Measurements from ENCODE around the gene LAMC2.
"Not testable (repeated sequence)": the region's sequence is repeated elsewhere in the genome, so short reads cannot be mapped to it uniquely, and the experiment has no call there.

The LAMC2 gene

DNA sequence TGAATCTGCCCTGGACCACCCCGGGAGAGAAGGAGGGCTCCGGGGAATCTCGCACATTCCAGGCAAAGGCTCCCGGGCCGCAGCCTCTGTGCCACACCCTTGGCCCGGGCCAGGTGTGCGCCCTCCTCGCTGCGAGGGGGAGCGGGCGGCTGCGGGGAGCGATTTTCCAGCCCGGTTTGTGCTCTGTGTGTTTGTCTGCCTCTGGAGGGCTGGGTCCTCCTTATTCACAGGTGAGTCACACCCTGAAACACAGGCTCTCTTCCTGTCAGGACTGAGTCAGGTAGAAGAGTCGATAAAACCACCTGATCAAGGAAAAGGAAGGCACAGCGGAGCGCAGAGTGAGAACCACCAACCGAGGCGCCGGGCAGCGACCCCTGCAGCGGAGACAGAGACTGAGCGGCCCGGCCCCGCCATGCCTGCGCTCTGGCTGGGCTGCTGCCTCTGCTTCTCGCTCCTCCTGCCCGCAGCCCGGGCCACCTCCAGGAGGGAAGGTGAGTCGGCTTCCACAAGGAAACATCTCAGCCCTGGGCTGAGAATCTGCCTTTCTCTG lies at the start of gene LAMC2:
Gene LAMC2, plus strand, starts transcription at position 324 of the 550 bp plus-strand sequence. Its CDS starts 89 bp downstream, at position 413.
- DNase-seq (ENCODE audit: low spot score) = peak; percentile 52

DNA sequence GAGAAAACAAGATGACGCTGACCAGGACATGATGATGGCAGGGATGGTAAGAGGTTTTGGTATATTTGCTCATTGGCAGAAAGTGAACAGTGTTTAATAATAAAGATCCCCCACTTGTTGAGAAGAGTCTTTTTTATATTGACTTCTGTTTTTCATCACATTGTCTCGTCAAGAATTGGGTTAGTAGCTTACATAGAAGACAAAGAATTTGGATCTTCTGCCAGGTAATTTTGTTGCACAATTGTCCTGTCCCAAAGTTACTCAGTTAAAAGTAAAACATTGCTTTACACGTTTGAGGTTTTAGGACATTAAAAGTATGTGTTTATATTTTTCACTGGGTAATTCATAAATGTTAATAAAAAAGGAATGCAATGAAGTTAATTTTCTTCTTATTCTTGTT lies 48.3 kb upstream of the LAMC2 start:
- DNase-seq (ENCODE audit: low spot score) = no peak

DNA sequence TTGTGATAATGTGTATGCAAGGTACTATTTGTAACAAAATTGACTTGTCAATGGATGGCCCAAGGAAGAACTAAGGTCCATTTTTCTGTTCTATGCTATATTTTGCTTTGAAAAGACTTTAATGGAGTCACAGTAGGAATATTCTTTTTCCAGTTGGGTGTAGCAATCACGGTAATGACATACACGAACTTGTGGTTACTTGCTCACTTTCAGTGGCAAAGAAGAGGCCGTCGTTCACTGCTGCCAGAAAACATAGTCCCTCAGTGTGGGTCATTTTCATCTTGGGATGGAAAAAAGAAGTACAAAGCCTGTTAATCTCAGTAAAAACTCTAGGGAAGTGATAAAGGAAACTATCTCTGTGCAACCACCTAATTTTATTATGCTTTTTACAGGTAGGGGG lies 47.8 kb upstream of the LAMC2 start:
- no peak for DNase-seq (ENCODE audit: low spot score)

DNA sequence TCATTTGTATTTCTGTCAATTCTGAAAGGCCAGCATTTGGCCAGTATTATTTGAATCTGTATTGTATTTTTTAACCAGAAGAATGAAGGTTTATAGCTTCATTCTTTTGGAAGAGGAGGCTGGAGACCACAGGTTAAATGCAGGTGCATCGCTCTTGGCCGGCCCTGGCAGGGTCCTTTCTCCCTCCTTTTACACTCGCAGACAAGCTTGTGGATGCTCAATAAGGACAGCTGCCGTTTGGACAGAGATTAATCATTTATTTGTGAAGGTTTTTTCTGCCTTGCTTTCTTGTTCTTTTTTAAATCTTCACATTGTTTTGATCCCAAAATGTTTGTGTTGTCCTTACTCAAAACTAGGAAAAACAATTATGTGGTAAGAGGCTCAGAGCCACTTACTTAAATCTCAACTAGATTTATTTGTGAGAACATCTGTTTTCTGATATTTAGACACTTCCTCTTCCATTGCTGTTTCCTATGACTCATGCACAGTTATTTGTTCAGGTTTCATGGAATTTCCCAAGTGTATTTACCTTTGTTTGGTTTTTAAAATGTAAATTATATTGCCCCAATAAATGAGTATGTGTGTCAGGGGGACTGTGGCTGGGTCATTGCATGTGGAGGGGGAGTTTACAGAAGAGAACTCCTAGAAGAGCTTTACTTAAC lies 46.7 kb upstream of the LAMC2 start:
- no peak for DNase-seq (ENCODE audit: low spot score)

DNA sequence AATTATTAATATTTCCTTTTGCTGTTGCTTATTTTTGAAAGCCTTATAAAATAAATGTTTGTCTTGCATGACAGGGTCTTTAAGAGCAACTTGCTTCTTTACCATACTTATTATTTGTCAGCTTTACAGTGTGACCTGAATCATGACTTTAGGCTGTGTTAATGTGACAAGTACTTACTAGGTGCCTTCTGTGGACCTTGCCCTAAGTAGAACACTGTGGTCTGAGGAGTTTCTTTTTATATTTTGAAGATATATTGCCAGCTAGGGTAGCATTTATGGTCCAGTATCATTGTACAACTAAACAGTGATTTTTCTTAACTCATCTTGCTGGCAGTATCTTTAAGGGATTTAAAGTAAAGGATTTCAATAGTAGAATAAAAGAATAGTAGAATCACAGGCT lies 45.4 kb upstream of the LAMC2 start:
- DNase-seq (ENCODE audit: low spot score) = no peak

DNA sequence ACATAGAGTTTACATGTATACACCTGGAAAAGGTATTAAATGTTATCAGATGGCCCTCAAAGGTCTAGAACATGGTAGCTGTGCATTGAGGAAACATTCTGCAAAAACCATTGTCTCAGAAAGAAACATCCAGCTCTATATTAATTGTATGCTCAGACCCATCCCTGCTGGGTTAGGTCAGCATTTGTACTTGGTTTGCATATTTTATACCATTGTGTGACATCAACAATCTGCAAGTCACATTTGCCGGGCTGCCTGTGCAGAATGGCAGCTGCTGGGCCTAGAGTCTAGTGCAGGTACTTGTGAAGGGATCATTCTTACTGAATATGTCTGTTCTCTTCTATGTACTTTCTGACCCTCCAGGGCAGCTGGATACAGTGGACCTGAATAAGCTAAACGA lies 43.9 kb upstream of the LAMC2 start:
- no peak for DNase-seq (ENCODE audit: low spot score)

- no peak for DNase-seq (ENCODE audit: low spot score)
These were observed 42.3 kb upstream of the LAMC2 start for GRCh38 chr1:183143576-183144315.

DNA sequence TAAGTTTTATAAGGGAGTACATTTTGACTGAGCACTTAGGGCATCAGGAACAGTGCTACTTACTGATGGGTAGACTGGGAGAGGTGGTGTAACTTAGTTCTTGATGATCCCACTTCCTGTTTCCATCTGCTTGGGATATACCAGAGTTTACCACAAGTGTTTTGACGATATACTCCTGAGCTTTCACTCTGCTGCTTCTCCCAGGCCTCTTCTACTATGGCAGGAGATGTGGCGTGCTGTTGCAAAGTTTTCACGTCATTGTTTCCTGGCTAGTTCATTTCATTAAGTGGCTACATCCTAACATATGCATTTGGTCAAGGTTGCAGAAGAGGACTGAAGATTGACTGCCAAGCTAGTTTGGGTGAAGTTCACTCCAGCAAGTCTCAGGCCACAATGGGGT lies 41.3 kb upstream of the LAMC2 start:
- DNase-seq (ENCODE audit: low spot score) = no peak

DNA sequence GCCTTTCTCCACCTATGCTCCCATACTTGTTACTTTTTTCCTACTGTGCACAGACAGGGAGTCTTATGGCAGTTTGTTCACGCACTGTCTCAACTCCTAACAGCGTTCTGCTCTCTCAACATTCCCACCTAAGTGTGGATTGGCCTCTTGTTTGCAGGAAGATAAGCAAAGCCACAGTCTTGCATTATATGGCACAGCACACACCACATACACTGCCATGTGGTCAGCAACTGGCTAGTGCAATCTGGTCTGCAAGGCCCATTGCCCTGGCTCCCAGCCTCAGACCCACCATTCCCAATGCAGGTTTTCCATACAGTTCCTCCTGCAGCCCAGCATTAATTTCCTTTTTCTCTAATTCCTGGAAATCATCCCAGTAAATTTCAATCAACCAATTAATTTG lies 38.3 kb upstream of the LAMC2 start:
- DNase-seq (ENCODE audit: low spot score) = no peak

GRCh38 chr1:183148599-183148998 lies 37.5 kb upstream of the LAMC2 start:
- DNase-seq (ENCODE audit: low spot score) = no peak

DNA sequence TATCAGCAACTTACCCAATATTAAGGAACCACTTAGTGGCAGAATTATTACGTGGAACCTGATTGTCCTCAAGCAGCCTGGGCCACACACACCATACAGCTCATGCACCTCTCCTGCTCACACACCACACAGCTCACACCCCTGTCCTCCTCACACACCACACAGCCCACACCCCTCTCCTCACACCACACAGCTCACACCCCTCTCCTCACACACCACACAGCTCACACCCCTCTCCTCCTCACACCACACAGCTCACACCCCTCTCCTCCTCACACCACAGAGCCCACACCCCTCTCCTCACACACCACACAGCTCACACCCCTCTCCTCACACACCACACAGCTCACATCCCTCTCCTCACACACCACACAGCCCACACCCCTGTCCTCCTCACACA lies 36.8 kb upstream of the LAMC2 start:
- no peak for DNase-seq (ENCODE audit: low spot score)

DNA sequence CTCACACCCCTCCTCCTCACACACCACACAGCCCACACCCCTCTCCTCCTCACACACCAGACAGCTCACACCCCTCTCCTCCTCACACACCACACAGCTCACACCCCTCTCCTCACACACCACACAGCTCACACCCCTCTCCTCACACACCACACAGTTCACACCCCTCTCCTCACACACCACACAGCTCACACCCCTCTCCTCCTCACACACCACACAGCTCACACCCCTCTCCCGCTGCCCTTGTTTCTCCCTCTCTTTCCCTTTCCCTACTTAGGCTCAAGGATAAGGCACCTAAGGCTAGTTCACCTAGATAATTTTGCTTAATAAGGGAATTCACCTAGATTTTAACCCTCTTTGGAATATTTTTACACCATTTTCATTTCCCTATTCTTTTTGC lies 36.0 kb upstream of the LAMC2 start:
- not testable (repeated sequence) for DNase-seq (ENCODE audit: low spot score)

DNA sequence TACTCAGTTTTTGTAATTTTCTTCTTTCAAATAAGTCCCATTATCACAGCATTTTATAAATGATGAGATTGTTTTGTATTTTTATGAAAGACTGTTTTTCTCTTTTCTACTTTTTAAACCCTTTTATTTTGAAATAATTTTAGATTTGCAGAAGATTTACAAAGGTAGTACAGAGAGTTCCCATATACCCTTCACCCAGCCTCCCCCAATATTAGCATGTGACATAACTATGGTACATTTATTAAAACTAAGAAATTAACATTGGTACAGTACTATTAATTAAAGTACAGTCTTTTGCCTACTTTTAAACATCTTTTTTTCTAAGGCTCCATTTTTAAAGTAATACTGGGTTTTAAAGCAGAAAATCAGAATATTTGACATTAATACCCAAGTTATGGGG lies 35.6 kb upstream of the LAMC2 start:
- DNase-seq (ENCODE audit: low spot score) = no peak

GRCh38 chr1:183152180-183152579 lies 33.9 kb upstream of the LAMC2 start:
- DNase-seq (ENCODE audit: low spot score) = no peak

- no peak for DNase-seq (ENCODE audit: low spot score)
These were observed 30.1 kb upstream of the LAMC2 start for GRCh38 chr1:183155939-183156338.

DNA sequence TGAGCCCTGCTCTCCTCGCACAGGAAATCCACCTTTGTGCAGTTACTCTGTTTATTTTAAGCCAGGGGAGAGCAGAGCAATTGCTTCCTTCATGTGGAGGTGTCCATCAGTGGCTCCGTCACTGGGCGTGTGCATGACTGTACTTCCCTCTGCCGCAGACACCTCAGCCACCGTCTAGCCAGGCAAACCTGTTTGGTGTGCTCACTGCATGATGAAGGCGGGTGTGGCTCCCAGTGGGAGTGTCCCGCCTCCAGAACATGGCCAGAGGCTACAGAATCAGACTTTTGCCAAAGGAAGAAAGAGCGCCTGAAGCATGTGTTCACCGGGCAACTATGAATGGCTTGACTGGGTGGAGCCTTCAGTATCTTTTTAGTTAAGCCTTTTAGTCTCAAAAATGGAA lies 26.1 kb upstream of the LAMC2 start:
- DNase-seq (ENCODE audit: low spot score) = no peak

DNA sequence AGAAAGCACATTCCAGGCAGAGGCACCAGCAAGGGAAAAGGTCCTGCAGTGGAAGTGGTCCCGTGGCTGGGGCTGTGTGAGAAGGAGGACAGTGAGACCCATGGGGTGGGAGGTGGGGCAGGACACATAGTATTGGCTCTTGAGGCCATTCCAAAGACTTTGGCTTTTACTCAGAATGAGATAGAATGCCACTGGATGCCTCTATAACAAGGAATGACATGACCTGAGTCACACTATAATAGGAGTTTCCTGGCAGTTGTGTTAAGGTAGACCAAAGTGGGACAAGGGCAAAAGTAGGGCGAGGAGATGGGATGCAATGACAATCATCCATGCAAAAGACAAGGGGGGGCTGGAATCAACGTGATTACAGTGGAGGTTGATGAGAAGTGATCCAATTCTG lies 24.7 kb upstream of the LAMC2 start:
- no peak for DNase-seq (ENCODE audit: low spot score)

DNA sequence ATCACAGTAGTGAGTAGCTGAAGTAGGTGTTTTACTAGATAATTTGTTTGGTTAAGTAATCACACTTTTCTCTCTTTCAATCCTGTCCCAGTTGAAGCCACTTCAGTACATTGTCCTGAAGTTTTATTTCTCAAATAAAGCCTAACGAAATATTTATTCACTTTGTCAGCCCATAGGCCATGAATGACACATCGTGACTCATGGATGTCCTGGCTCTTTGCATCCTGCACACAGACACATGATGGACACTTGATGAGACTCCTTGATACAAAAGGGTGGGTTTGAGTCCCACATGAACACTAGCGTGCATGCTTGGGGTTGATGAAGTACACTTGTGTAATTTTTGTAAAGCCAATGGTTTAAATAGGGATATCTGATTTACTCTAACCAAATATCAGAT lies 22.7 kb upstream of the LAMC2 start:
- no peak for DNase-seq (ENCODE audit: low spot score)

- no peak for DNase-seq (ENCODE audit: low spot score)
These were observed 21.7 kb upstream of the LAMC2 start for GRCh38 chr1:183164340-183164739.

DNA sequence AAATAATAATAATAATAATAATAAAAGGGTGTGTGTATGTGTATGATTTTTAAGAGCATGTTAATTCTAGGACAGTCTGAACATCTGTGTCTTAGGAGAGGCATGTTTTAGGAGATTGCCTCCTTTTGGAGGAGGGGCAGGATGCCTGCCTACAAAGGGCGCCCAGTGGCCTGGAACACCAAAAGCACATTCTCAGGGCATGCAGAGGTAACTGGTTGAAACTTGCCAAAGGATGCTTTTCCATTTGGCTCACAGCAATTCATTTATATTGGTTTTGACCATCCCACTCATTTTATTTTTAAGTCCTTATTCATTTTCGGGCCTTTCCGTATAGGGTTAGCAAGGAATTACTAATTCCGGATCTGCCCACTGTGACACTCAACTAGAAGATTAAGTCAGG lies 21.1 kb upstream of the LAMC2 start:
- DNase-seq (ENCODE audit: low spot score) = no peak

GRCh38 chr1:183165456-183165855 lies 20.6 kb upstream of the LAMC2 start:
- DNase-seq (ENCODE audit: low spot score) = no peak

DNA sequence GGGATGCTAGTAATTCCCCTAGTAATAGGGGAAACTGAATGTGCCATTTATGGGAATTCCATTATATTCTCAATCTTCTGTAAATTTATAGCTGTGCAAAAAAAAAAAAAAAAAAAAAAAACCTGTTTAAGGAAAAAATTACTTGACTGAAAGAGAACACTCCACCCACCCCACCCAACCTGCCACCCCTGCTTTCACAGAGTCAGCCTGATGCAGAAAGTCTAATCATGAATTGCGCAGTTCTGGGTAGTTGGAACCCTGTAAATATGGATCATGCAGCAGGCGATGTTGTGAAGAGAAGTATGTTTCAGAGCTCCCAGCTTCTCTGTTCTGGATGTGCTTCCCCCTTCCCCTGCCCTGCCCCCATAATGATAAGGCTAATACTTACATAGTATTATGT lies 19.6 kb upstream of the LAMC2 start:
- no peak for DNase-seq (ENCODE audit: low spot score)

DNA sequence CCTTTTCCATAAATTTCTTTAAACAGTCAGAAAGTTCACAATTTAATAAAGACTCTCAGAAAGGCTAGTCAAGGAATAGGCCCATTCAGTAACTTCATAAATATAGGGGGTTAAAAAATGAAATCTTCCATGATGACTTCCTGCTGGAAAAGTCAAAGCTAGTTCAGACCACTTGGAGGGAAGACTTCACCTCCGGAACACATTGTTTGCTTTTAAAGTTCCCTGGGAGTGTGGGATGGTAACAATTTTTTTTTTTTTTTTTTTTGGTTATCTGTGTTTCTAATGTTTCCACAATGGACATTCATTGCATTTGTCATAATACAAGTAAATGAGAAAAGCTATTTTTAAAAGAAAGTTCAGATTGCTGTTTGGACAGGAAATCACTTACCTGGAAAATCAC lies 18.4 kb upstream of the LAMC2 start:
- DNase-seq (ENCODE audit: low spot score) = no peak

DNA sequence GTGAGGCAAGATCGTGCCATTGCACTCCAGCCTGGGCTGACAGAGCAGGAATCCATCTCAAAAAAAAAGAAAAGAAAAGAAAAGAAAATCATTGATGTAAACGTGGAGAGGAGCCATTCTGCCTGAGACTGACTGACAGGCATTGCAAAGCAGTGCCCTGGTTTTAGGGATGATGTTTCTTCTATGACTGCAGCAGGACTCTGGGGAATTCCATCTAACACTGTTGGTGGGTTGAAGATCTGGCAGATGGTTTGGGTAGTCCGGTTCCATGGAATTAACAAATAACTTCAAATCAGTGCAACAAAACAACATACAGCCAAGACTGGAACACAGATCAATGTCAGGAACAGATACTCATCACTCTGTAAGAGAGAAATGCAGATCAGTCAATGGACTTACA lies 17.8 kb upstream of the LAMC2 start:
- no peak for DNase-seq (ENCODE audit: low spot score)

All from cerebellar cortex (tissue), 1 donor.